ENCODE measurements around the gene MEGF6.

The MEGF6 gene

GRCh38 chr1:3645666-3646355 lies 34.5 kb upstream of the MEGF6 start:
- DNase-seq, result no peak

GRCh38 chr1:3645247-3645646 lies 33.9 kb upstream of the MEGF6 start:
- DNase-seq, result no peak

GRCh38 chr1:3644273-3644672 lies 33.0 kb upstream of the MEGF6 start:
- DNase-seq, result no peak

GRCh38 chr1:3642919-3643675 lies 31.8 kb upstream of the MEGF6 start:
- no peak for DNase-seq

- DNase-seq, result no peak
Measured at GRCh38 chr1:3641816-3642215, 30.5 kb upstream of the MEGF6 start.

GRCh38 chr1:3641046-3641760 lies 29.9 kb upstream of the MEGF6 start:
- DNase-seq, result no peak

DNA sequence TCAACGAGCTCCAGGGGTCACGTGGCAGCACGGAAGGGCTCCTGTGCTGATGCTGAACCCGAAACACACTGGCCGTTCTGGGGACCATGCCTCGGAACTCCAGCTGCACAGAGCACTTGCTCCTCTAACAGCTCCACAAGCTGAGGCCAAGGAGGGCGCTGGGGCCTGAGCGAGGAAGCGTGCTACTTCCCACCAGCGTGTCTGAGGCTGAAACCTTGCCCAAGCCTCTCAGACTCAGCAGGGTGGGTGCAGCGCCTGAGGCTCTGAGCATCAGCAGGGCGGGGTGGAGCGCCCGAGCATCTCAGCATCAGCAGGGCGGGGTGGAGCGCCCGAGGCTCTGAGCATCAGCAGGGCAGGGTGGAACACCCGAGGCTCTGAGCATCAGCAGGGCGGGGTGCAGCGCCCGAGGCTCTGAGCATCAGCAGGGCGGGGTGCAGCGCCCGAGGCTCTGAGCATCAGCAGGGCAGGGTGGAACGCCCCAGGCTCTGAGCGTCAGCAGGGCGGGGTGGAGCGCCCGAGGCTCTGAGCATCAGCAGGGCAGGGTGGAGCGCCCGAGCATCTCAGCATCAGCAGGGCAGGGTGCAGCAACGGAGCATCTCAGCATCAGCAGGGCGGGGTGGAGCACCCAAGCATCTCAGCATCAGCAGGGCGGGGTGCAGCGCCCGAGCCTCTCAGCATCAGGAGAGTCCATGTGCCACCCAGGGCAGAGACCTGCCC lies 29.0 kb upstream of the MEGF6 start:
- no peak for DNase-seq

DNA sequence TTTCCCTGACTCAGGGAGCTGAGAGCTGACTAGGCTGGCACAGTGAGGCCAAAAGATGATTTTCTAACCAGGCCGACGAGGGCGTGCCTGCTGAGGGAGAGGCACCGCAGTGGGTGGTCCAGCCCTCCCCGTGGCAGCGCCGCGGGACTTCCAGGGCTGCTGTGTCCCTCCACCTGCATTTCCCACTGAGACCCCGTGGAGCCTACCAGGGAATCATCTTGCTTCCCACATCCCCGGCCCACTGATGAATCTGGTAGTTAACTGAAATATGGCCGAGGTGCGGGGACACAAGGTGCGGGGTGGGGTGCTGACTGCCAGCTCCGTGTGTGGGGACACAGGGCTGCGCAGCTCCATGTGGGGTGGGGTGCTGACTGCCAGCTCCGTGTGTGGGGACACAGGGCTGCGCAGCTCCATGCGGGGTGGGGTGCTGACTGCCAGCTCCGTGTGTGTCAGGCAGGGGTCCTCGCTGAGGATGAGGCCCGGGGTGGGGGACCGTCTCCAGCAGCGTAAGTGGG lies 28.1 kb upstream of the MEGF6 start:
- DNase-seq, result no peak

DNA sequence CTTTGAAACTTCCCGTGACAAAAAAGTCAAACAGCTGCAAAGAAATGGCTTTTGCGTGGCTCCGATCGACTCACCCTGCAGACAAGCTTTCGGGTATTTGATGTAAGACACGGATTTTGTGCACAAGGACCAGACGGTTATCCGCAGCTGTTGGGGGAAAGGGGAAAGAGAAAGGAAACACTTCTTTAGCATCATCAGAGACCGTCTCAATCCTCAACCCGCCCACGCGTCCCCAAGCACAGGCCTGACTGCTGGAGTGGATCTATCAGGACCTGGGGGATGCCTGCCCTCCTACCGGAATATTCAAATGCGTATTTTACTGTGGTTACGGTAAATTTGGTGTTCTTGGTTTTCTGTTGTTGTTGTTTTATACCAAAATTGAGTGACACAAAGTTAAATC lies 27.4 kb upstream of the MEGF6 start:
- DNase-seq, result no peak

- DNase-seq, result no peak
Measured at GRCh38 chr1:3638027-3638426, 26.7 kb upstream of the MEGF6 start.

DNA sequence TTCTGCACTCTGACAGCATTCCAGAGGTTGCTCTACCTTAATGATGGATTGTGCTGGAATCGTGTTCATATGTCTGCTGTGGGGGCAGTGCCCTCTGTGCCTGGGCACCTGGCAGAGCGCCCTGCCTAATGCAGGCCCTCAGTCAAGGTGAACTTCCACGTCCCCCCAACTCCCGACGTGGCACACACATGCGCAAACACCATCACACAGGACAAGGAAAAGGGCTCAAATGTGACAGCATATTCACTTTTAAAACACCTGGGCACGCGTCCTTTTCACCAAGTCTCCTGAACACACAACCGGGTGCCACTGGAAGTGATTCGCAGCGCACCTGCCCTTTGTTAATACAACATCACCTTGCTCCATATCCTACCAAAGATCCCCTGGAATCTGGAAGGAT lies 25.2 kb upstream of the MEGF6 start:
- no peak for DNase-seq

GRCh38 chr1:3636080-3636479 lies 24.8 kb upstream of the MEGF6 start:
- DNase-seq, result no peak

DNA sequence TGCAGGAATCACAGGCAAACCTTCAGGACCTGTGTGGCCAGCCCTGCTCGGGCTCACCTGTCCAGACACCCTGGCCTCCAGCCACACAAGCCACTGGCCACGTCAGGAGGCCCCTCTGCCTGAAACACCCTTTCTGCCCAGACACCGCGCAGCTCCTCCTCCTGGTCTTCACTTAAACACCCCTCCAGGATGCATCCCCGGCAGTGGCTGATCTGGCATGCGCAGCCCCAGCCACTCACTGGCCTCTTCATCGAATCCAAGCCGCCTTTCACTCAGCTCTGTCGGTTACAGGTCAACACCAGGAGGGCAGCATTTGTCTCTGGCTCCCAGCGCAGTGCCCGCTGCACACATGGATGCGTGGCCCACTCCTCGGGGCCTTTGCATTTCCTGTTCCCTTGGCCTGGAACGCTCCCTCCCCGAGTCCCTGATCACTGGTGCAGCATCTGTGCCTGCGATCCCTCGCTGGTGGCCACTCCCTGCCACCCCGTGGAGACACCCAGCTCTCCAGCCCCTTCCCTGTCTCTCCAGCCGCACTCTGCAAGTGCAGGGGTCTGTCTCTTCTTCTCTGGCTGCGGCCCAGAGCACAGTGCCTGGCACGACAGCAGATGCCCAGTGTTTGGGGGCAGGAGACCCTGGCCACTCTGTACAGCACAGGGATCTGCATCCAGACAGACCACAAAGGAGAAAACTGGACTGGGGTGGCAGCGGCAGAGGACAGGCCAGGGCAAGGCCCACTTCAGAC lies 22.9 kb upstream of the MEGF6 start:
- no peak for DNase-seq

DNA sequence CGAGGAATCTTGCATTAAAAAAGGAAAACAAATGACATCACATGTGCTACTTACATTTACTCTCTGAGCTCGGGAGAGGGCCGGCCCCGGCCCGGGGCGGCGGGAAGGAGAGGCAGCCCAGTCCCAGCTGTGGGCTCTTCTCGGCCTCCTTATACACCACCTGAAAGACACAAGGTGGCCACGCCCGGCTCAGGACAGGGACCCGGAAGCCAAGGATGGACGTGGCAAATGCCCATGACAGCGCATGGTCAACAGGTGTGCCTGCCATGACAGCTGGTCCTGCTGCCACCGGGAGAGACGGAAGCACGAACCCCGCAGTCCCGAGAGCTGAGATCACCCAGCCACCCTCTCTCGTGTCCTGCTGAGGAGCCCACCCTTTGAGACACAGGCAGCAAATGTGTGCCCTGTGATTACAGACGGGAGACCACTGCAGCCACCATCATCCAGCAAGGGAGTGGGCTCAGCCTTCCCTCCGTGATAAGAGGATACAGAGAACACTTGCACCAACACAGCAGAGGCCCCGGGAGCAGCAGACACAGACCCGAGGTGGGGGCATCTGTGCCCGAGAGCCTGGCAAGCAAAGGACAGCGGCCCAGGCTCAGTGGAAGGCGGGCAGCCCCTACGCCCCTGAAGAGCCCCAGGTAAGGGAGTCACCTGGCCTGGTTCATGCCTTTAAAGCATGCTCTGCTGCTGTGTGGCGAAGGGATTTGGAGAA lies 22.2 kb upstream of the MEGF6 start:
- DNase-seq, result no peak

DNA sequence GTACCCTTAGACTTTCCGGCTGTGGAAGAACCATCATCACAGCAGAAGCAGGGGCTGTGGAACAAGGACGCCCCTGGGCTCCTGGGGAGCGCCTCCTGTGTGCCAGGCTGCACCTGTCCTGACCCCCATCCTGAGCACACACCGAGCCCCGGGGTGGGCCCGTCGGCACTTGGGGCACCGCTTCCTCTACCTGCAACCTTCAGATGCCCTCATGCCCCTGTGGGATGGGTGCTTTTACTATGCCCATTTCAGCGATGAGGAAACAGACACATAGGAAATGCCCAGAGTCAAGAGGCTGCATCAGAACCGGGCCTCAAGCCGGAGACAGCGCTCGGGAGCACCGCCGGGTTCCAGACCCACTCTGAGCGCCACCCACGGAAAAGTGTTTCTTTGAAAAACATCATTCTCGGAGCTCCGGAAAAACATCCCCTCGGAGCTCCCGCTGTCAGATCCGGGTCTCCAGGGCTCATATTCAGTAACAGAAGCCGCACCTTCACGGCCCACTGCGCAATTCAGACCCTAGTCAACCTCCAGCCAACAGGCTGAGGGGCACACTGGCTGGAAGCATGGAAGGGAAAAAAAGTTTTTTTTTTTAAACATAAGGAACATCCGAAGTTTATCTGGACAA lies 21.5 kb upstream of the MEGF6 start:
- DNase-seq, result no peak

GRCh38 chr1:3632298-3632697 lies 21.0 kb upstream of the MEGF6 start:
- no peak for DNase-seq

DNA sequence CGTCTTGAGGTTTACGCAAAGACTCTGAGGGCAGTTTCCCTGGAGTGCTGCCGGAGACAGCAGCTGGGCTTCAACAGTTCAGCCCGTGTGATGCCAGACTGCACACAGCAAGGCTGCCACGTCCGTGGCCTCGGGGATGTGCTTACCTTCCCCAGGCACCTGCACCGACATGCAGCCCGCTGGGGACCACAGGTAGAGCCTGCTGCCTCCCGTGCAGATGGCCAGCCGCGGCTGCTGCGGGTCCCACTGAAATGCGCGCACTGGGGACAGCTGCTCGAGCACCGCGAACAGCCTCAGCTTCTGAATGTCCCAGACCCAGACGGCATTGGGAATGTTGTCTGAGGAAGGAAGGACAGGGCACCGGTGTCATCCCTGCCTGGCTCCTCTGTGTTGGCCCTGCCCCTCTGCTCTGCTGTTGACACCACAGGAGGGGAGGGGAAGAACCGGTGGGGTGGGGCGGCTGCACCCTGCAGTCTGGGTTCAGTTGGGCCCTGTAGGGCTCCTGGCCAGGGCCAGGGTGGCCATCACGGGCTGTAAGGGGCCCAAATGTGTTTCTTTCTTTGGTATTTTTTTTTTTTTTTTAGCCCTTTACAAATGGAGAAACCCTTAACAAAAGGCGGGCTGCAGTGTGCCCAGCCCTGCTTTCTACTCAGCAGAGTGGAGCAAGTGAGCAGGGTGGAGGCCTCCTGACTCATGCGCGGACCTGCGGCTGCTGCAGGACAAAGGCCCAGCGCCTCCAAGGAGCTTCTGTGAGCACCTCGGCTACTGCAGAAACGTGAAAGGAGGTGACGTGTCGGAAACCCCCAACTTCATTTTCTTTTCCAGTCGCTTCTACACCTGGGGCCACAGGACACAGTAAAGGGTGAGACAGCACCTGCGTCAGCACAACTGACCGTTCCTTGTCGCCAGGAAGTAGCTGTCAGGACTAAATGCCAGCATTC lies 20.3 kb upstream of the MEGF6 start:
- no peak for DNase-seq

DNA sequence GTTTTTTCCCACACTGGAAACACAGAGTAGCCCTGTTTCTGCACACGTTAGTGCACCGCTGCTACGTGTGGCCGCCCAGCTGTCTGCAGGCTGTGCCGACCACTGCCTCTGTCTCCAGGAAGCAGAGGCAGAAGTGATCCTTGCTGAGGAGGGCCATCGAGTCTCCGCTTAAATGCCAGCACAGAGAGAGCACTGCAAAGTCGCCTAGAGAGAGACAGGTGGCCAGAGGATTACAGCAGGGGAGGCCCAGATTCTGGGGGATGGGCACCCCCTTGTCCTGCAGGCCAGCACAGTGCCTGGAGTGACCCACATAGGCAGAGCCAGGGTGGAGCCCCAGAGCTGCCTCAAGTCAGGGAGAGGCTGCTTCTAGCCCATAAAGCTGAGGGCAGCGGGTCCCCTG lies 19.6 kb upstream of the MEGF6 start:
- no peak for DNase-seq

DNA sequence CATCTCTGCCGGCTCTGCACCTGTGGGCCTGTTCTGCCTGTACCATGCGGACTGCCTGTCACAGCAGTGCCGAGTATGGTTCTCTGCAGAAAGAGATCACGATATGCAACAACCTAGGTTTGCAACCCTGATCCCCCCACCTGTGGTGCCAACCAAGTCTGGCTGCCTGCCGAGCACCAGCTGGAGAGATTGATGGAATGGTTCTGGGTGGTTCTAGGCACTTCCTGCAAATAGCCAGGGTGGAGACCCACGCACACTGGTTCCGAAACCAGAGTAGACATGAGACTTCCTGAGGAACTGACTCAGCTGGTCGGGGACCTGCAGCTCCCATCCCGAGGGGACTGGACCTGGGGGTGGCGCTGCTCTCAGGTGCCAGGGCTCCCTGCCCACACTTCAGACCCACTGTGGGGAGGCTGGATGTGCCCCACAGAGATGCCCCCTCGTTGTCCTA lies 18.9 kb upstream of the MEGF6 start:
- DNase-seq, result no peak

DNA sequence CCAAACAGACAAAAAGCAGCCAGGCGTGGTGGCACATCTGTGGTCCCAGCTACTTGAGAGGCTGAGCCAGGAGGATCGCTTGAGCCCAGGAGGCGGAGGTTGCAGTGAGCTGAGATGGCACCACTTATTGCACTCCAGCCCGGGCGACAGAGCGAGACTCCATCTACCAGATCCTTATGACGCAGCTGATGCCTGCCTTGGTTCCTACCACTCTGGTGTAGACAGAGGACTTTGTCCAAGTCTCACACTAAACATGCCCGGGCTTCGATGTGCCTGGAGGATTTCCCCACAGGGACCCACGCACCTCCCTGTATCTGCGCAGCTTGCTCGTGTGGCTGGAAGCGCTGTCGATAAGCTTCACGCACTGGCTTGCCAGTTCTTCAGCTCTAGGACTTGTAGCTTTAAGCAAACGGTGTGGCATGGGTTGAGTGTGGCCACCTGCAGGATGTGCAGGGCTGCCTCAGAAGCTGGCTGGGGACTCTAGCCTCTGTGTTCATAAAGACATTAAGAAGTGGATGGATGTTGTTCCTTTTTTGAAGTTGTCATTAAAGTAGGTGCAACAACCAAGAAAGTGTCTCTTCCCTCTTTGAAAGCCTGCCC lies 18.4 kb upstream of the MEGF6 start:
- no peak for DNase-seq

Measured in activated CD4-positive, CD25-positive, alpha-beta regulatory T cell treated with anti-CD3 and anti-CD28 coated beads, Interleukin-2, amount 50 U/mL, for 72 hours (primary cell).